ENCODE results near the gene MS4A18. TPM values are rescaled to one million over a fixed set of nuclear protein-coding genes. Genes with fewer than 3 reads are reported as not detected.

MS4A18 gene
- total RNA-seq, 2 experiments from 2014 or later = not detected

DNA sequence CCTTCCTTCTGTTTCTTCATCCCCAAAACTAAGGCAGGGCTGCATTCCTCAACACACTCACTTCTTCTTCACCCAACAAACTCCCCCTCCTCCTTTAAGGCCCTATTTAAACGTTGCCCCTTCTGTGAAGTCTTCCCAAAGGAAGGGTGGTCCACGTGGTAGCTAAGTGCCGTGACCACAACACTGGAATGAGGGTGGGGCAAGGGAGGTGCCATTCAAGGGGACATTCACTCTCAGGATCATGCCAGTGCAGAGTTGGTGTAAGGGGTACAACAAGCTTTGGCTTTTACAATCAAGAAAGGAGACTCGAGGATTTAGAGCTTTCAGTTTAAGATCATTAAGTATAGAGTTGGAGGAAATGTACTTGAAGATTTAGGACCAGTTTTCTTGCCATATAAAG, 52.6 kb downstream of the MS4A18 start:
- TF ChIP-seq CTCF (IDR thresholded peaks at IDR 0.05) = no peak
- H3K4me1 Mint-ChIP-seq (ENCODE audit: low read depth) = peaks cover 6% of the 10 kb centered on the region
- Histone ChIP-seq H3K4me1 (ENCODE audit: insufficient read depth, low read length) (peaks cover 7% of the 10 kb centered on the region), H3K36me3 (ENCODE audit: insufficient read depth, low read length) (no peaks in the 10 kb centered on the region), H3K27me3 (ENCODE audit: control insufficient read depth in 1 of 2, insufficient read depth in 2 of 2, low read length in 2 of 2) (no peaks in the 10 kb centered on the region), H3K4me3 (ENCODE audit: low read length) (no peak overlapping the region), H3K27ac (ENCODE audit: low read depth in 1 of 2, low read length in 2 of 2) (no peak overlapping the region), H3K9me3 (ENCODE audit: control insufficient read depth in 1 of 2, insufficient read depth in 1 of 2, low read length in 2 of 2) (no peaks in the 10 kb centered on the region)
- no peaks in the 10 kb centered on the region for H3K36me3 Mint-ChIP-seq (ENCODE audit: low read depth)
- DNase-seq (no peak), ATAC-seq (ENCODE audit: poor library complexity) (no peak)
- ChIA-PET POLR2A (interaction anchor here (0.6 kb wide), 1 partner anchor 213 kb away, joined by 4 read pairs; no protein-coding TSS in a partner anchor), CTCF (no interaction called here)
- no peak overlapping the region for H3K4me3 Mint-ChIP-seq
- intact Hi-C loops (cut with DNase I, micrococcal nuclease) = loop anchor here in 1 of 2 experiments (5.0 kb wide), 2 partner anchors 115 to 410 kb away; no protein-coding TSS in a partner anchor
- H3K27me3 Mint-ChIP-seq = no peaks in the 10 kb centered on the region
- H3K9me3 Mint-ChIP-seq = no peaks in the 10 kb centered on the region
- H3K27ac Mint-ChIP-seq = no peak overlapping the region

- POLR2A ChIA-PET = no interaction called here
- no peak overlapping the region for H3K27ac Mint-ChIP-seq
- H3K4me1 Mint-ChIP-seq (ENCODE audit: low read depth) = peaks cover 6% of the 10 kb centered on the region
- no peak for ATAC-seq (ENCODE audit: poor library complexity)
- intact Hi-C loops (cut with DNase I, micrococcal nuclease) = loop anchor here in 1 of 2 experiments (5.0 kb wide), 2 partner anchors 115 to 410 kb away; no protein-coding TSS in a partner anchor
- TF ChIP-seq CTCF (IDR thresholded peaks at IDR 0.05) = no peak
- CTCF ChIA-PET = no interaction called here
- no peaks in the 10 kb centered on the region for H3K9me3 Mint-ChIP-seq
- no peak overlapping the region for H3K4me3 ChIP-seq (ENCODE audit: low read length)
- no peaks in the 10 kb centered on the region for H3K27me3 Mint-ChIP-seq
- H3K9me3 ChIP-seq (ENCODE audit: control insufficient read depth in 1 of 2, insufficient read depth in 1 of 2, low read length in 2 of 2) = no peaks in the 10 kb centered on the region
- H3K36me3 Mint-ChIP-seq (ENCODE audit: low read depth) = no peaks in the 10 kb centered on the region
- no peak for DNase-seq
- H3K4me3 Mint-ChIP-seq = no peak overlapping the region
- H3K36me3 ChIP-seq (ENCODE audit: insufficient read depth, low read length) = no peaks in the 10 kb centered on the region
- no peaks in the 10 kb centered on the region for H3K27me3 ChIP-seq (ENCODE audit: control insufficient read depth in 1 of 2, insufficient read depth in 2 of 2, low read length in 2 of 2)
- H3K4me1 ChIP-seq (ENCODE audit: insufficient read depth, low read length) = peaks cover 7% of the 10 kb centered on the region
- H3K27ac ChIP-seq (ENCODE audit: low read depth in 1 of 2, low read length in 2 of 2) = no peak overlapping the region
These were observed 53.1 kb downstream of the MS4A18 start for GRCh38 chr11:60777572-60777971.

DNA sequence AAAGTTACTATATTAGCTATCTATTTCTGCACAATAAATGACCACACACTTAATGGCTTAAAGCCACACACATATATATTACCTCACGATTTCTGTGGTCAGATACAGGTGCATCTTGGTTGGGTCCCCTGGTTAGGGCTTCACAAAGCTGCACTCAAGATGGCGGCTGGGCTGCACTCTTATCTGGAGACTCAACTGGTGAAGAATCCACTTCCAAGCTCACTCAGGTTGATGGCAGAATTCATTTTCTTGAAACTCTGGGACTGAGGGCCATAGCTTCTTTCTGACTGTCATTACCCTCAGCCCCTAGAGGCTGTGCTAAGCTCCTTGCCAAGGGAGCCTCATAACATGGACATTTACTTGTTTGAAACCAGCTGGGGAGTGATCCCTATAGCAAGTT, 55.5 kb downstream of the MS4A18 start:
- H3K9me3 Mint-ChIP-seq = no peaks in the 10 kb centered on the region
- Histone ChIP-seq H3K27me3 (ENCODE audit: control insufficient read depth in 1 of 2, insufficient read depth in 2 of 2, low read length in 2 of 2) (no peaks in the 10 kb centered on the region), H3K9me3 (ENCODE audit: control insufficient read depth in 1 of 2, insufficient read depth in 1 of 2, low read length in 2 of 2) (no peaks in the 10 kb centered on the region), H3K27ac (ENCODE audit: low read depth in 1 of 2, low read length in 2 of 2) (no peak overlapping the region), H3K36me3 (ENCODE audit: insufficient read depth, low read length) (no peaks in the 10 kb centered on the region), H3K4me3 (ENCODE audit: low read length) (no peak overlapping the region), H3K4me1 (ENCODE audit: insufficient read depth, low read length) (peaks cover 6% of the 10 kb centered on the region)
- CTCF ChIA-PET = no interaction called here
- no peaks in the 10 kb centered on the region for H3K27me3 Mint-ChIP-seq
- POLR2A ChIA-PET = interaction anchor here (0.5 kb wide), 1 partner anchor 362 kb away, joined by 3 read pairs; no protein-coding TSS in a partner anchor
- H3K4me1 Mint-ChIP-seq (ENCODE audit: low read depth) = peaks cover 6% of the 10 kb centered on the region
- no peak for ATAC-seq (ENCODE audit: poor library complexity)
- H3K36me3 Mint-ChIP-seq (ENCODE audit: low read depth) = no peaks in the 10 kb centered on the region
- no peak overlapping the region for H3K4me3 Mint-ChIP-seq
- no peak for DNase-seq
- TF ChIP-seq CTCF (IDR thresholded peaks at IDR 0.05) = no peak
- intact Hi-C loops (cut with DNase I, micrococcal nuclease) = no loop called here
- H3K27ac Mint-ChIP-seq = no peak overlapping the region
